GM12878 (cell line): ENCODE measurements around the gene CAMTA1. TPM values are rescaled to one million over a fixed set of nuclear protein-coding genes. Genes with fewer than 3 reads are reported as not detected.

Source experiments
- CTCF ChIP-seq, 3 experiments: IDR thresholded peaks in 2 of 3; conservative IDR thresholded peaks in 1 of 3; 2 replicates each; pipeline ENCODE4 v1.5.1; 2011; ENCODE audit warnings: low read depth in 3 of 3, low read length in 3 of 3, mild to moderate bottlenecking in 3 of 3, control low read depth in 2 of 3, moderate library complexity in 2 of 3, inconsistent platforms in 1 of 3, mixed read lengths in 1 of 3; ENCODE audit not compliant: control insufficient read depth in 2 of 3, insufficient read depth in 1 of 3; ENCODE audit errors: extremely low read depth in 1 of 3
- EZH2 ChIP-seq: IDR thresholded peaks from 2 replicates; pipeline ENCODE4 v1.6.1; 2012; ENCODE audit warnings: low read depth, mild to moderate bottlenecking, control low read depth, inconsistent platforms, low read length, borderline replicate concordance; ENCODE audit not compliant: control insufficient read depth
- NBN ChIP-seq: fragments of 450-650 bp; IDR thresholded peaks from 2 replicates; pipeline ENCODE4 v1.6.1; 2016
- PRDM15 ChIP-seq: fragments of 450-650 bp; formaldehyde crosslinking; IDR thresholded peaks from 2 replicates; pipeline ENCODE4 v1.4.0; 2020; ENCODE audit warnings: mild to moderate bottlenecking, moderate library complexity
- RELB ChIP-seq: fragments of 450-650 bp; IDR thresholded peaks from 2 replicates; pipeline ENCODE4 v1.6.1; 2017; ENCODE audit warnings: low read depth, mild to moderate bottlenecking, moderate library complexity
- SKIL ChIP-seq: fragments of 450-650 bp; IDR thresholded peaks from 2 replicates; pipeline ENCODE4 v1.6.1; 2017; ENCODE audit warnings: mild to moderate bottlenecking, low read depth, inconsistent platforms; ENCODE audit not compliant: poor library complexity, severe bottlenecking
- STAT3 ChIP-seq: IDR thresholded peaks from 2 replicates; pipeline ENCODE4 v1.6.1; 2011; ENCODE audit warnings: low read depth, low read length, improper control_type of control experiment
- TARDBP ChIP-seq: IDR thresholded peaks from 2 replicates; pipeline ENCODE4 v1.6.1; 2016; ENCODE audit warnings: borderline replicate concordance
- polyA plus RNA-seq, 11 experiments: library from polyadenylated mRNA; depleted of rRNA in 4 of 11; unstranded in 6 of 11; stranded (reverse) in 5 of 11; fragments of >200 nt; fragmentation: Nextera tagmentation in 4 of 11; fragmentation: Illumina TruSeq in 1 of 11; extraction: Ambion mirVana in 4 of 11; extraction: Trizol in 1 of 11; gene quantifications; 1 replicate in 1 of 11; 2 replicates in 10 of 11; pipeline versions ENCODE4 v1.2.1 to v1.2.3, GENCODE V29; 2011 to 2016; ENCODE audit warnings: inconsistent platforms in 2 of 11, missing spikeins in 2 of 11, low read depth in 1 of 11
- total RNA-seq, 4 experiments: library from RNA; depleted of rRNA in 3 of 4; stranded (reverse); fragments of >200 nt in 3 of 4; fragmentation: Illumina TruSeq in 1 of 4; extraction: Trizol in 1 of 4; gene quantifications; 2 replicates each; pipeline versions ENCODE4 v1.2.1 to v1.2.3, GENCODE V29; 2013 to 2021

Gene CAMTA1
- total and polyA plus RNA-seq, 10 of the 15 experiments (the other 5 are each of a cell fraction or from before 2014, with no cell fraction given) = 37.7 to 148 (median 76.4) TPM

GRCh38 chr1:7250176-7250575 lies 464.9 kb downstream of the CAMTA1 start (continued):
- TF ChIP-seq RELB (no peak), SKIL (no peak), EZH2 (no peak), CTCF (IDR thresholded peaks at IDR 0.05 in 2 of 3, conservative IDR thresholded peaks at IDR 0.05 in 1 of 3; ENCODE audit: control insufficient read depth in 2 of 3, extremely low read depth in 1 of 3, insufficient read depth in 1 of 3, low read depth in 3 of 3, low read length in 3 of 3) (no peak), STAT3 (no peak), TARDBP (no peak), PRDM15 (no peak), NBN (no peak)
- TF ChIP-seq, all 136 proteins: peak for 0
